NT2/D1 (cell line): ENCODE measurements around the gene NIPBL.

Source experiments
- DNase-seq: peaks from one replicate; pipeline ENCODE4 v3.0.0-alpha.2; 2011; ENCODE audit warnings: low read depth, low spot score
- H3K27me3 ChIP-seq: 2 replicates; pipeline ENCODE4 v1.6.0; 2011; ENCODE audit warnings: mild to moderate bottlenecking; ENCODE audit not compliant: insufficient read length, insufficient read depth
- H3K36me3 ChIP-seq: 2 replicates; pipeline ENCODE4 v1.6.1; 2011; ENCODE audit warnings: mild to moderate bottlenecking, low read length, mixed read lengths; ENCODE audit not compliant: insufficient read depth, insufficient read length
- H3K4me1 ChIP-seq: 2 replicates; pipeline ENCODE4 v1.5.1; 2011; ENCODE audit not compliant: insufficient read depth, insufficient read length
- H3K4me3 ChIP-seq: 2 replicates; pipeline ENCODE4 v1.5.1; 2011; ENCODE audit warnings: low read depth; ENCODE audit not compliant: insufficient read length
- H3K9ac ChIP-seq: 2 replicates; pipeline ENCODE4 v1.6.0; 2011; ENCODE audit warnings: low read depth; ENCODE audit not compliant: insufficient read length
- H3K9me3 ChIP-seq: 2 replicates; pipeline ENCODE4 v1.5.1; 2011; ENCODE audit warnings: mild to moderate bottlenecking, low read length; ENCODE audit not compliant: insufficient read depth
- SUZ12 ChIP-seq: IDR thresholded peaks from 2 replicates; pipeline ENCODE4 v1.6.1; 2011; ENCODE audit not compliant: insufficient read length, insufficient read depth; ENCODE audit errors: extremely low read depth
- YY1 ChIP-seq: IDR thresholded peaks from 2 replicates; pipeline ENCODE4 v1.6.1; 2011; ENCODE audit not compliant: insufficient read length, insufficient read depth
- ZNF274 ChIP-seq: IDR thresholded peaks from 2 replicates; pipeline ENCODE4 v1.6.1; 2011; ENCODE audit warnings: mild to moderate bottlenecking, low read depth, low read length

Gene NIPBL

GRCh38 chr5:36881807-36882206 lies 5.2 kb downstream of the NIPBL start:
- Histone ChIP-seq H3K4me1 (no peaks in the 10 kb centered on the region), H3K36me3 (peaks cover 15% of the 10 kb centered on the region), H3K9me3 (no peaks in the 10 kb centered on the region), H3K4me3 (no peak overlapping the region), H3K9ac (no peak overlapping the region), H3K27me3 (no peaks in the 10 kb centered on the region)
- TF ChIP-seq SUZ12 (no peak), YY1 (no peak), ZNF274 (no peak)
- DNase-seq = no peak

- no peak overlapping the region for H3K9ac ChIP-seq
- no peaks in the 10 kb centered on the region for H3K27me3 ChIP-seq
- peaks cover 15% of the 10 kb centered on the region for H3K36me3 ChIP-seq
- TF ChIP-seq SUZ12 (no peak), ZNF274 (no peak), YY1 (no peak)
- no peak overlapping the region for H3K4me3 ChIP-seq
- H3K9me3 ChIP-seq = no peaks in the 10 kb centered on the region
- DNase-seq = no peak
- H3K4me1 ChIP-seq = no peaks in the 10 kb centered on the region
Observed at GRCh38 chr5:36882250-36882649, 5.7 kb downstream of the NIPBL start.

- no peak for TF ChIP-seq YY1
- Histone ChIP-seq H3K4me3 (no peak overlapping the region), H3K27me3 (no peaks in the 10 kb centered on the region), H3K9ac (no peak overlapping the region), H3K4me1 (no peaks in the 10 kb centered on the region), H3K9me3 (no peaks in the 10 kb centered on the region), H3K36me3 (peaks cover 15% of the 10 kb centered on the region)
- no peak for DNase-seq
Observed at GRCh38 chr5:36883894-36884462, 7.4 kb downstream of the NIPBL start.

GRCh38 chr5:36885149-36885548 lies 8.6 kb downstream of the NIPBL start:
- no peak for TF ChIP-seq YY1
- no peak for TF ChIP-seq SUZ12
- TF ChIP-seq ZNF274 = no peak
- H3K27me3 ChIP-seq = no peaks in the 10 kb centered on the region
- no peak overlapping the region for H3K4me3 ChIP-seq
- peaks cover 15% of the 10 kb centered on the region for H3K36me3 ChIP-seq
- H3K9me3 ChIP-seq = no peaks in the 10 kb centered on the region
- DNase-seq = no peak
- no peak overlapping the region for H3K9ac ChIP-seq
- no peaks in the 10 kb centered on the region for H3K4me1 ChIP-seq

- H3K4me1 ChIP-seq = no peaks in the 10 kb centered on the region
- DNase-seq = no peak
- H3K9me3 ChIP-seq = no peaks in the 10 kb centered on the region
- no peaks in the 10 kb centered on the region for H3K27me3 ChIP-seq
- peaks cover 15% of the 10 kb centered on the region for H3K36me3 ChIP-seq
- no peak overlapping the region for H3K4me3 ChIP-seq
- no peak for TF ChIP-seq SUZ12
- no peak overlapping the region for H3K9ac ChIP-seq
Observed at GRCh38 chr5:36885566-36886485, 9.3 kb downstream of the NIPBL start.

GRCh38 chr5:36886791-36887190 lies 10.2 kb downstream of the NIPBL start:
- no peak overlapping the region for H3K9ac ChIP-seq
- no peaks in the 10 kb centered on the region for H3K4me1 ChIP-seq
- H3K27me3 ChIP-seq = no peaks in the 10 kb centered on the region
- TF ChIP-seq ZNF274 (no peak), YY1 (no peak), SUZ12 (no peak)
- no peak overlapping the region for H3K4me3 ChIP-seq
- H3K36me3 ChIP-seq = peaks cover 15% of the 10 kb centered on the region
- H3K9me3 ChIP-seq = no peaks in the 10 kb centered on the region
- DNase-seq = no peak

- TF ChIP-seq ZNF274 = no peak
- no peak for TF ChIP-seq YY1
- TF ChIP-seq SUZ12 = no peak
Observed at GRCh38 chr5:36887532-36887931, 11.0 kb downstream of the NIPBL start.

More at GRCh38 chr5:36887532-36887931, 11.0 kb downstream of the NIPBL start:
- Histone ChIP-seq H3K27me3 (no peaks in the 10 kb centered on the region), H3K9ac (no peak overlapping the region), H3K9me3 (no peaks in the 10 kb centered on the region), H3K4me1 (no peaks in the 10 kb centered on the region), H3K36me3 (peaks cover 15% of the 10 kb centered on the region), H3K4me3 (no peak overlapping the region)
- DNase-seq = no peak
